T-cell (primary cell): Measurements from ENCODE around the gene NDP. TPM values are rescaled to one million over a fixed set of nuclear protein-coding genes. Genes with fewer than 3 reads are reported as not detected.

Experiments used
- ATAC-seq, 4 experiments: fragments of 200-7000 bp in 3 of 4; fragments of 150-1000 bp in 1 of 4; cut with Tn5 transposase; replicated peaks in 1 of 4; 1 replicate in 3 of 4; 2 replicates in 1 of 4; pipeline ENCODE4 v1.10.0; 2021; ENCODE audit warnings: moderate library complexity in 3 of 4, mild to moderate bottlenecking in 2 of 4, moderate number of reproducible peaks in 1 of 4
- CTCF ChIA-PET, 2 donors: fragments of 300-600 bp; sonication (Branson Sonifier 250); formaldehyde crosslinking; loops; one replicate each; lab custom pipeline; 2022; ENCODE audit warnings: antibody characterized with exemption in 2 of 2; lab: Charles Lee
- POLR2A ChIA-PET, 2 donors: fragments of 300-600 bp; sonication (Branson Sonifier 250); formaldehyde crosslinking; loops; one replicate each; lab custom pipeline; 2022; ENCODE audit warnings: antibody characterized with exemption in 2 of 2; lab: Charles Lee
- DNase-seq, 35 experiments: peaks; one replicate each; pipeline versions ENCODE4 v3.0.0 to v3.0.0-alpha.2; 2013 to 2023
- H3K27ac ChIP-seq: one replicate; pipeline ENCODE4 v1.5.1; 2013; ENCODE audit warnings: low read length
- H3K27me3 ChIP-seq, 2 experiments: replicated peaks in 1 of 2; 1 replicate in 1 of 2; 2 replicates in 1 of 2; pipeline versions ENCODE4 v1.6.1 to v1.7.0; 2013; ENCODE audit warnings: low read length in 1 of 2, mixed read lengths in 1 of 2; ENCODE audit not compliant: control insufficient read depth in 2 of 2, insufficient read depth in 2 of 2; ENCODE audit errors: extremely low read depth in 1 of 2
- H3K36me3 ChIP-seq, 2 donors: 1 replicate in 1 of 2; 2 replicates in 1 of 2; pipeline versions ENCODE4 v1.6.1 to v1.7.0; 2013; ENCODE audit warnings: low read length in 1 of 2; ENCODE audit not compliant: control insufficient read depth in 2 of 2, insufficient read depth in 1 of 2; ENCODE audit errors: extremely low read depth in 1 of 2
- H3K4me1 ChIP-seq, 2 experiments: 1 replicate in 1 of 2; 2 replicates in 1 of 2; pipeline versions ENCODE4 v1.6.1 to v1.7.0; 2013; ENCODE audit warnings: low read length in 2 of 2, mixed read lengths in 1 of 2; ENCODE audit not compliant: insufficient read depth in 2 of 2, control insufficient read depth in 1 of 2; ENCODE audit errors: extremely low read depth in 1 of 2
- H3K4me3 ChIP-seq, 2 donors: 1 replicate in 1 of 2; 2 replicates in 1 of 2; pipeline versions ENCODE4 v1.5.1 to v1.7.0; 2013; ENCODE audit warnings: mild to moderate bottlenecking in 2 of 2, low read length in 1 of 2, moderate library complexity in 1 of 2; ENCODE audit not compliant: control insufficient read depth in 1 of 2; ENCODE audit errors: extremely low read depth in 1 of 2
- H3K9me3 ChIP-seq: 2 replicates; pipeline ENCODE4 v1.7.0; 2013
- H3K27ac Mint-ChIP-seq, 2 donors: one replicate each; pipeline ENCODE4 v1.8.0; 2020 to 2021; ENCODE audit warnings: mild to moderate bottlenecking in 2 of 2, mixed read lengths in 2 of 2
- H3K27me3 Mint-ChIP-seq, 2 donors: one replicate each; pipeline ENCODE4 v1.8.0; 2021 to 2022; ENCODE audit warnings: mixed read lengths in 2 of 2
- H3K36me3 Mint-ChIP-seq: one replicate; pipeline ENCODE4 v1.8.0; 2021; ENCODE audit warnings: mixed read lengths
- H3K4me1 Mint-ChIP-seq, 3 donors: one replicate each; pipeline ENCODE4 v1.8.0; 2020 to 2022; ENCODE audit warnings: mixed read lengths in 3 of 3, mild to moderate bottlenecking in 1 of 3
- H3K4me3 Mint-ChIP-seq, 3 donors: one replicate each; pipeline ENCODE4 v1.8.0; 2020 to 2022; ENCODE audit warnings: mild to moderate bottlenecking in 3 of 3, mixed read lengths in 3 of 3, moderate library complexity in 3 of 3
- H3K9me3 Mint-ChIP-seq, 3 donors: one replicate each; pipeline ENCODE4 v1.8.0; 2020 to 2022; ENCODE audit warnings: mixed read lengths in 3 of 3
- WGBS: methylation state at CpG from one replicate; pipeline ENCODE4 v1.1.5; 2013; ENCODE audit warnings: missing lambda C conversion rate; ENCODE audit not compliant: insufficient coverage; 5-methylcytosine and 5-hydroxymethylcytosine counted together
- total RNA-seq, 35 experiments: library from RNA in 6 of 35; stranded (reverse) in 6 of 35; fragments of 120-200 nt in 1 of 35; gene quantifications; one replicate each; pipeline versions ENCODE4 v1.2.1 to v1.2.4 and lab custom pipeline; 2013 to 2026

The NDP gene
- total RNA-seq, 5 donors from 2014 or later (not counting 1 experiment from before 2014, with no cell fraction given) = not detected

- CTCF ChIA-PET = interaction anchor here in 1 of 2 donors (0.7 kb wide), 1 partner anchor 18 kb away, joined by 3 read pairs; no protein-coding TSS in a partner anchor
- Mint-ChIP-seq H3K36me3 (no peaks in the 10 kb centered on the region), H3K4me1 (peaks cover 5 to 7% (median 5%) of the 10 kb centered on the region in 3 donors), H3K27me3 (peaks cover 13 to 41% of the 10 kb centered on the region in 2 donors), H3K9me3 (no peaks in the 10 kb centered on the region), H3K27ac (no peak overlapping the region), H3K4me3 (no peak overlapping the region)
- ATAC-seq (no peak), DNase-seq (no peak)
- Histone ChIP-seq H3K4me3 (no peak overlapping the region), H3K4me1 (peaks cover 0 to 8% of the 10 kb centered on the region in 2 experiments), H3K27me3 (peaks cover 5 to 8% of the 10 kb centered on the region in 2 experiments), H3K27ac (no peak overlapping the region), H3K36me3 (no peaks in the 10 kb centered on the region), H3K9me3 (no peaks in the 10 kb centered on the region)
- WGBS = 100% methylated on average over 1 of the region's 4 CpGs
- POLR2A ChIA-PET = no interaction called here
Observed at GRCh38 chrX:43968359-43968781, 4.8 kb downstream of the NDP start.

GRCh38 chrX:43964936-43965335 lies 8.3 kb downstream of the NDP start:
- H3K36me3 Mint-ChIP-seq = no peaks in the 10 kb centered on the region
- ChIA-PET POLR2A (no interaction called here), CTCF (interaction anchor here in 1 of 2 donors (0.6 kb wide), 1 partner anchor 1501 kb away, joined by 5 read pairs; no protein-coding TSS in a partner anchor)
- whole genome bisulfite sequencing = no CpG with 5 or more reads among the region's 3 CpGs
- Histone ChIP-seq H3K27me3 (peaks cover 0 to 2% of the 10 kb centered on the region in 2 experiments), H3K4me3 (no peak overlapping the region), H3K9me3 (no peaks in the 10 kb centered on the region), H3K27ac (no peak overlapping the region), H3K4me1 (no peaks in the 10 kb centered on the region), H3K36me3 (no peaks in the 10 kb centered on the region)
- no peaks in the 10 kb centered on the region for H3K4me1 Mint-ChIP-seq
- no peak overlapping the region for H3K27ac Mint-ChIP-seq
- no peak for DNase-seq
- no peak overlapping the region for H3K4me3 Mint-ChIP-seq
- peaks cover 0 to 4% (median 0%) of the 10 kb centered on the region in 3 donors for H3K9me3 Mint-ChIP-seq
- ATAC-seq = no peak
- peaks cover 2 to 33% of the 10 kb centered on the region in 2 donors for H3K27me3 Mint-ChIP-seq

GRCh38 chrX:43963726-43964125 lies 9.5 kb downstream of the NDP start:
- peaks cover 0 to under 1% (median 0%) of the 10 kb centered on the region in 3 donors for H3K4me1 Mint-ChIP-seq
- H3K27ac Mint-ChIP-seq = no peak overlapping the region
- ChIA-PET POLR2A (no interaction called here), CTCF (no interaction called here)
- no peaks in the 10 kb centered on the region for H3K9me3 ChIP-seq
- DNase-seq (no peak), ATAC-seq (no peak)
- no peak overlapping the region for H3K4me3 Mint-ChIP-seq
- no CpG with 5 or more reads among the region's 3 CpGs for WGBS
- H3K36me3 Mint-ChIP-seq = no peaks in the 10 kb centered on the region
- H3K27me3 ChIP-seq = peaks cover 0 to 2% of the 10 kb centered on the region in 2 experiments
- peaks cover 0 to 33% of the 10 kb centered on the region in 2 donors for H3K27me3 Mint-ChIP-seq
- peaks cover 0 to 4% (median 0%) of the 10 kb centered on the region in 3 donors for H3K9me3 Mint-ChIP-seq
- no peak overlapping the region for H3K4me3 ChIP-seq
- no peaks in the 10 kb centered on the region for H3K36me3 ChIP-seq
- H3K4me1 ChIP-seq = no peaks in the 10 kb centered on the region
- no peak overlapping the region for H3K27ac ChIP-seq

DNA sequence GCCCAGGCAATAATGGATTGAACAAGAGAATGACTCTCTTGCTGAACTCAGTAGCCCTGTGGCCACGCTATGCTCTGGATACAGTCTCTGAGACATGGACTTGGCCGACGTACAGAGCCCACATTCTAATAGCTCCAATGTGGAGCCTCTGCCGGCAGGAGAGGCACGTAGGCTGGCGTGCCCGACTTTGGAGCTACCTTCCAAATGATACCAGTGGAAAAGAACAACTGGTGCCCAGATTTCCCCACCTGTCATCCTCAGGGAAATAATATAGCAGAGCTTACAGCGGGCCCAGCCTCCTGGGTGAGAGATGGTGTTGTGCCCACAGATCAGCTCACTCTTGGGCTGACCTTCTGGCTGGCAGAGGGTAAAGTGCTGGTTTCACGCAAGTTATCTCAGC lies 10.6 kb downstream of the NDP start:
- Mint-ChIP-seq H3K27ac (no peak overlapping the region), H3K36me3 (no peaks in the 10 kb centered on the region), H3K4me3 (no peak overlapping the region), H3K4me1 (peaks cover 4 to 7% (median 5%) of the 10 kb centered on the region in 3 donors), H3K9me3 (peaks cover 0 to 4% (median 0%) of the 10 kb centered on the region in 3 donors), H3K27me3 (peaks cover 2 to 36% of the 10 kb centered on the region in 2 donors)
- DNase-seq = no peak
- H3K4me1 ChIP-seq = no peaks in the 10 kb centered on the region
- no peak overlapping the region for H3K27ac ChIP-seq
- ChIA-PET CTCF (interaction anchor here in 1 of 2 donors (0.6 kb wide), 1 partner anchor 283 kb away, joined by 5 read pairs; no protein-coding TSS in a partner anchor), POLR2A (no interaction called here)
- no peak overlapping the region for H3K4me3 ChIP-seq
- no peaks in the 10 kb centered on the region for H3K9me3 ChIP-seq
- WGBS = 100% methylated on average over 4 of the region's 9 CpGs
- no peak for ATAC-seq
- H3K27me3 ChIP-seq = peaks cover 0 to 2% of the 10 kb centered on the region in 2 experiments
- no peaks in the 10 kb centered on the region for H3K36me3 ChIP-seq

DNA sequence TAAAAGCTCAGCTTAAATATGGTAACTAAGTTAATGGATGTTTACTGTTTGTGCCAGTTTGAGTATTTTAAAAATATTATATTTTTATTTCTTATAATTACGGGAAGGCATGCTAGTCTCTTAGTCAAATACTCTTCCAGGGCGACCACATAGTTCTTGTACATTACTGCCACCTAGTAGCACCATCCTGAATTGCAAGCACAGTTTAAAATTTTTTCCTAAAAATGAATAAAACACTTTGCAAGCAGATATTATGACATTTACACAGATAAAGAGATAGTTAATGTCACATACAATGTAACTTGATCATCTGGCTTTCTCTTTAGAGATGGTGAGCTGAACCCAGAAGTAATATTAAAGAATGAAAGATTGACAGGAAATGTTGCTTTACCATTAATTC lies 11.5 kb downstream of the NDP start:
- Mint-ChIP-seq H3K4me3 (no peak overlapping the region), H3K36me3 (no peaks in the 10 kb centered on the region), H3K27me3 (peaks cover 2 to 37% of the 10 kb centered on the region in 2 donors), H3K4me1 (peaks cover 4 to 7% (median 5%) of the 10 kb centered on the region in 3 donors), H3K27ac (no peak overlapping the region), H3K9me3 (peaks cover 0 to 4% (median 0%) of the 10 kb centered on the region in 3 donors)
- ATAC-seq (no peak), DNase-seq (no peak)
- POLR2A ChIA-PET = interaction anchor here in 1 of 2 donors (0.6 kb wide), 1 partner anchor 1044 kb away, joined by 6 read pairs; no protein-coding TSS in a partner anchor
- Histone ChIP-seq H3K27me3 (peaks cover 0 to 2% of the 10 kb centered on the region in 2 experiments), H3K36me3 (no peaks in the 10 kb centered on the region), H3K4me1 (no peaks in the 10 kb centered on the region), H3K9me3 (no peaks in the 10 kb centered on the region), H3K4me3 (no peak overlapping the region), H3K27ac (no peak overlapping the region)
- CTCF ChIA-PET = interaction anchor here in 1 of 2 donors (0.7 kb wide), 1 partner anchor 282 kb away, joined by 3 read pairs; no protein-coding TSS in a partner anchor
- WGBS = no CpG with 5 or more reads among the region's 2 CpGs

GRCh38 chrX:43958529-43958928 lies 14.7 kb downstream of the NDP start:
- DNase-seq = peak in 11 of 35 experiments; percentile 0 to 72 (median 8)

More at GRCh38 chrX:43958529-43958928, 14.7 kb downstream of the NDP start:
- ChIA-PET CTCF (interaction anchor here (0.6 to 3.3 kb wide), 16 partner anchors 8 to 1228 kb away, joined by 3 to 35 read pairs (median 3); no protein-coding TSS in a partner anchor), POLR2A (no interaction called here)
- no peaks in the 10 kb centered on the region for H3K36me3 Mint-ChIP-seq
- no CpG with 5 or more reads among the region's 6 CpGs for WGBS
- peaks cover 4 to 43% of the 10 kb centered on the region in 2 donors for H3K27me3 Mint-ChIP-seq
- H3K4me1 Mint-ChIP-seq = peaks cover 4 to 7% (median 5%) of the 10 kb centered on the region in 3 donors
- no peak overlapping the region for H3K4me3 ChIP-seq
- H3K9me3 Mint-ChIP-seq = peaks cover 0 to 4% (median 0%) of the 10 kb centered on the region in 3 donors
- no peak overlapping the region for H3K27ac ChIP-seq
- no peaks in the 10 kb centered on the region for H3K9me3 ChIP-seq
- H3K36me3 ChIP-seq = no peaks in the 10 kb centered on the region
- peak; percentile 47 to 73 (median 64) for ATAC-seq
- H3K4me1 ChIP-seq = no peaks in the 10 kb centered on the region
- H3K27me3 ChIP-seq = no peaks in the 10 kb centered on the region
- no peak overlapping the region for H3K4me3 Mint-ChIP-seq
- H3K27ac Mint-ChIP-seq = no peak overlapping the region
